ENCODE data around the gene PTPRQ. TPM values are rescaled to one million over a fixed set of nuclear protein-coding genes. Genes with fewer than 3 reads are reported as not detected.

PTPRQ gene
- polyA plus RNA-seq, 1 of the 3 experiments (the other 2 are of a cell fraction), result 0.46 TPM

GRCh38 chr12:80677994-80678393, 234.0 kb downstream of the PTPRQ start:
- 19% methylated on average over 1 of the region's 1 CpG for WGBS (ENCODE audit: low lambda C conversion rate)
- Histone ChIP-seq H4K20me1 (ENCODE audit: insufficient read depth) (no peaks in the 10 kb centered on the region), H3K79me2 (ENCODE audit: insufficient read depth) (no peaks in the 10 kb centered on the region), H3K27ac (ENCODE audit: low read depth in 2 of 2, low read length in 1 of 2) (no peak overlapping the region), H3K9me3 (no peaks in the 10 kb centered on the region), H3K36me3 (replicated peaks in 1 of 2; ENCODE audit: control insufficient read depth in 1 of 2, insufficient read depth in 2 of 2, low read length in 1 of 2) (no peaks in the 10 kb centered on the region), H3K9ac (no peak overlapping the region), H3K4me2 (no peak overlapping the region), H3K4me1 (ENCODE audit: control insufficient read depth in 1 of 2, insufficient read depth in 2 of 2, low read depth in 1 of 2, low read length in 1 of 2) (no peaks in the 10 kb centered on the region), H3K27me3 (ENCODE audit: insufficient read depth) (peaks cover 11% of the 10 kb centered on the region; the same call in 1 of the 2 replicates), H3K4me3 (ENCODE audit: low read depth in 2 of 2, low read length in 1 of 2) (no peak overlapping the region), H2AFZ (ENCODE audit: low read depth) (no peak overlapping the region), H3F3A (replicated peaks; ENCODE audit: insufficient read depth) (no peaks in the 10 kb centered on the region), H3K9me2 (no peaks in the 10 kb centered on the region)
- no peak for TF ChIP-seq TEAD4 (IDR thresholded peaks at IDR 0.05; ENCODE audit: borderline replicate concordance, insufficient read depth)
- no peak for TF ChIP-seq NRF1 (IDR thresholded peaks at IDR 0.05; ENCODE audit: low read depth, low read length)
- TF ChIP-seq FOSL2 (IDR thresholded peaks at IDR 0.05; ENCODE audit: borderline replicate concordance, low read depth), result no peak
- no peak for TF ChIP-seq RFX5 (IDR thresholded peaks at IDR 0.05; ENCODE audit: low read length)
- no peak for TF ChIP-seq EZH2phosphoT487 (IDR thresholded peaks at IDR 0.05; ENCODE audit: borderline replicate concordance, low read depth)
- TF ChIP-seq GABPA (IDR thresholded peaks at IDR 0.05; ENCODE audit: low read depth), result no peak
- TF ChIP-seq, protein P1, sequence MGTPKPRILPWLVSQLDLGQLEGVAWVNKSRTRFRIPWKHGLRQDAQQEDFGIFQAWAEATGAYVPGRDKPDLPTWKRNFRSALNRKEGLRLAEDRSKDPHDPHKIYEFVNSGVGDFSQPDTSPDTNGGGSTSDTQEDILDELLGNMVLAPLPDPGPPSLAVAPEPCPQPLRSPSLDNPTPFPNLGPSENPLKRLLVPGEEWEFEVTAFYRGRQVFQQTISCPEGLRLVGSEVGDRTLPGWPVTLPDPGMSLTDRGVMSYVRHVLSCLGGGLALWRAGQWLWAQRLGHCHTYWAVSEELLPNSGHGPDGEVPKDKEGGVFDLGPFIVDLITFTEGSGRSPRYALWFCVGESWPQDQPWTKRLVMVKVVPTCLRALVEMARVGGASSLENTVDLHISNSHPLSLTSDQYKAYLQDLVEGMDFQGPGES (IDR thresholded peaks at IDR 0.05; ENCODE audit: low read depth, low read length), result no peak
- no peak for TF ChIP-seq SIN3A (IDR thresholded peaks at IDR 0.05; ENCODE audit: borderline replicate concordance, low read depth, low read length)
- no peak for TF ChIP-seq FOXJ3 (CRISPR knock-in tag; IDR thresholded peaks at IDR 0.05)
- ChIA-PET POLR2A (no interaction called here), CTCF (interaction anchor here (0.7 kb wide), 1 partner anchor 33 kb away, joined by 3 read pairs; no protein-coding TSS in a partner anchor)
- no peak for DNase-seq

- TF ChIP-seq, protein P1 (IDR thresholded peaks at IDR 0.05; ENCODE audit: low read depth, low read length), result no peak
- no peak for TF ChIP-seq POLR2AphosphoS5 (IDR thresholded peaks at IDR 0.05; ENCODE audit: low read depth, low read length)
- TF ChIP-seq EP300 (IDR thresholded peaks at IDR 0.05; ENCODE audit: borderline replicate concordance in 1 of 2, low read depth in 1 of 2, low read length in 1 of 2), result no peak
- no peak for TF ChIP-seq FOSL2 (IDR thresholded peaks at IDR 0.05; ENCODE audit: borderline replicate concordance, low read depth)
- no peak for TF ChIP-seq TEAD4 (IDR thresholded peaks at IDR 0.05; ENCODE audit: borderline replicate concordance, insufficient read depth)
- TF ChIP-seq, protein P2, sequence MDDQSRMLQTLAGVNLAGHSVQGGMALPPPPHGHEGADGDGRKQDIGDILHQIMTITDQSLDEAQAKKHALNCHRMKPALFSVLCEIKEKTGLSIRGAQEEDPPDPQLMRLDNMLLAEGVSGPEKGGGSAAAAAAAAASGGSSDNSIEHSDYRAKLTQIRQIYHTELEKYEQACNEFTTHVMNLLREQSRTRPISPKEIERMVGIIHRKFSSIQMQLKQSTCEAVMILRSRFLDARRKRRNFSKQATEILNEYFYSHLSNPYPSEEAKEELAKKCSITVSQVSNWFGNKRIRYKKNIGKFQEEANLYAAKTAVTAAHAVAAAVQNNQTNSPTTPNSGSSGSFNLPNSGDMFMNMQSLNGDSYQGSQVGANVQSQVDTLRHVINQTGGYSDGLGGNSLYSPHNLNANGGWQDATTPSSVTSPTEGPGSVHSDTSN (IDR thresholded peaks at IDR 0.05), result no peak
- TF ChIP-seq TAF1 (IDR thresholded peaks at IDR 0.05; ENCODE audit: borderline replicate concordance, low read depth, low read length), result no peak
- no peak for TF ChIP-seq USF2 (IDR thresholded peaks at IDR 0.05; ENCODE audit: borderline replicate concordance, low read depth, low read length)
- TF ChIP-seq RCOR1 (IDR thresholded peaks at IDR 0.05; ENCODE audit: low read length), result no peak
- TF ChIP-seq YY1 (IDR thresholded peaks at IDR 0.05; ENCODE audit: low read depth), result no peak
- no peak for TF ChIP-seq MEF2A (IDR thresholded peaks at IDR 0.05; ENCODE audit: borderline replicate concordance, low read depth)
- no peak for TF ChIP-seq ELF1 (IDR thresholded peaks at IDR 0.05)
- no peak overlapping the region for H3K4me2 ChIP-seq
- CTCF ChIA-PET, result no interaction called here
- no peaks in the 10 kb centered on the region for H3K36me3 ChIP-seq (replicated peaks in 1 of 2; ENCODE audit: control insufficient read depth in 1 of 2, insufficient read depth in 2 of 2, low read length in 1 of 2)
- no peak overlapping the region for H3K27ac ChIP-seq (ENCODE audit: low read depth in 2 of 2, low read length in 1 of 2)
- no peaks in the 10 kb centered on the region for H4K20me1 ChIP-seq (ENCODE audit: insufficient read depth)
- H3K9me2 ChIP-seq, result no peaks in the 10 kb centered on the region
- POLR2A ChIA-PET, result no interaction called here
- no peak overlapping the region for H2AFZ ChIP-seq (ENCODE audit: low read depth)
- H3K4me3 ChIP-seq (ENCODE audit: low read depth in 2 of 2, low read length in 1 of 2), result no peak overlapping the region
- no peaks in the 10 kb centered on the region for H3K4me1 ChIP-seq (ENCODE audit: control insufficient read depth in 1 of 2, insufficient read depth in 2 of 2, low read depth in 1 of 2, low read length in 1 of 2)
- DNase-seq, result no peak
- H3K79me2 ChIP-seq (ENCODE audit: insufficient read depth), result no peaks in the 10 kb centered on the region
- no peak overlapping the region for H3K9ac ChIP-seq
- H3F3A ChIP-seq (replicated peaks; ENCODE audit: insufficient read depth), result no peaks in the 10 kb centered on the region
- H3K9me3 ChIP-seq, result no peaks in the 10 kb centered on the region
- peaks cover 17% of the 10 kb centered on the region; the same call in 1 of the 2 replicates for H3K27me3 ChIP-seq (ENCODE audit: insufficient read depth)
- WGBS (ENCODE audit: low lambda C conversion rate), result 12% methylated on average over 3 of the region's 3 CpGs
Measured at GRCh38 chr12:80679346-80680131, 235.5 kb downstream of the PTPRQ start.

Data from SK-N-SH (cell line).